BJ (cell line): ENCODE results near the gene FOXP1. TPM values are rescaled to one million over a fixed set of nuclear protein-coding genes. Genes with fewer than 3 reads are reported as not detected.

Experiments
- CTCF ChIA-PET: fragments of 350-600 bp; formaldehyde crosslinking; extraction: SDS; loops from one replicate; lab custom pipeline; 2021; ENCODE audit warnings: antibody characterized with exemption, inconsistent platforms; lab: Yijun Ruan, JAX
- POLR2A ChIA-PET: fragments of 300-600 bp; sonication (Branson Sonifier 250); formaldehyde crosslinking; extraction: SDS; loops from one replicate; lab custom pipeline; 2021; ENCODE audit warnings: antibody characterized with exemption; lab: Charles Lee
- DNase-seq: peaks from one replicate; pipeline ENCODE4 v3.0.0-alpha.2; 2011; ENCODE audit warnings: low read depth
- H3K27me3 ChIP-seq: 2 replicates; pipeline ENCODE4 v1.6.0; 2011; ENCODE audit warnings: low read length; ENCODE audit not compliant: control insufficient read depth, insufficient read depth
- H3K36me3 ChIP-seq: 2 replicates; pipeline ENCODE4 v1.5.1; 2011; ENCODE audit warnings: low read length; ENCODE audit not compliant: control insufficient read depth, insufficient read depth
- H3K4me3 ChIP-seq: 2 replicates; pipeline ENCODE4 v1.5.1; 2011; ENCODE audit warnings: low read depth, mild to moderate bottlenecking, control low read depth, low read length
- CTCF ChIP-seq: IDR thresholded peaks from 2 replicates; pipeline ENCODE4 v1.5.1; 2011; ENCODE audit warnings: low read depth, mild to moderate bottlenecking, control low read depth, inconsistent platforms, low read length, moderate library complexity; ENCODE audit not compliant: insufficient read depth
- polyA plus RNA-seq: library from polyadenylated mRNA; depleted of rRNA; stranded (reverse); fragments of >200 nt; gene quantifications from 2 replicates; pipeline ENCODE4 v1.2.3, GENCODE V29; 2011

The FOXP1 gene
- polyA plus RNA-seq, 1 experiment: 37.0 TPM

GRCh38 chr3:71579326-71579934 lies 4.1 kb downstream of the FOXP1 start:
- no peak overlapping the region; the same call in 1 of the 2 replicates for H3K4me3 ChIP-seq
- no peak for TF ChIP-seq CTCF
- no peaks in the 10 kb centered on the region for H3K36me3 ChIP-seq
- no peak for DNase-seq
- ChIA-PET CTCF (interaction anchor here (0.6 kb wide), 1 partner anchor 235 kb away, joined by 4 read pairs; no protein-coding TSS in a partner anchor), POLR2A (interaction anchor here (0.6 kb wide), 1 partner anchor 591 kb away, joined by 3 read pairs; no protein-coding TSS in a partner anchor)
- H3K27me3 ChIP-seq: no peaks in the 10 kb centered on the region

GRCh38 chr3:71578054-71578751 lies 5.3 kb downstream of the FOXP1 start:
- no peak for TF ChIP-seq CTCF
- no peak for DNase-seq
- Histone ChIP-seq H3K36me3 (no peaks in the 10 kb centered on the region), H3K4me3 (no peak overlapping the region), H3K27me3 (no peaks in the 10 kb centered on the region)
- CTCF ChIA-PET: interaction anchor here (0.6 kb wide), 1 partner anchor 78 kb away, joined by 3 read pairs; no protein-coding TSS in a partner anchor
- POLR2A ChIA-PET: interaction anchor here (0.6 kb wide), 1 partner anchor 182 kb away, joined by 3 read pairs; no protein-coding TSS in a partner anchor

- ChIA-PET CTCF (no interaction called here), POLR2A (no interaction called here)
- no peak overlapping the region for H3K4me3 ChIP-seq
- H3K36me3 ChIP-seq: no peaks in the 10 kb centered on the region
- no peak for TF ChIP-seq CTCF
- H3K27me3 ChIP-seq: no peaks in the 10 kb centered on the region
- no peak for DNase-seq
Observed at GRCh38 chr3:71577011-71577410, 6.5 kb downstream of the FOXP1 start.

- DNase-seq: no peak
- Histone ChIP-seq H3K36me3 (no peaks in the 10 kb centered on the region), H3K4me3 (no peak overlapping the region), H3K27me3 (no peaks in the 10 kb centered on the region)
- no peak for TF ChIP-seq CTCF
- ChIA-PET POLR2A (no interaction called here), CTCF (interaction anchor here (1.1 kb wide), 1 partner anchor 90 kb away, joined by 4 read pairs; no protein-coding TSS in a partner anchor)
Observed at GRCh38 chr3:71575433-71575832, 8.1 kb downstream of the FOXP1 start.

- Histone ChIP-seq H3K27me3 (no peaks in the 10 kb centered on the region), H3K4me3 (no peak overlapping the region), H3K36me3 (no peaks in the 10 kb centered on the region)
- POLR2A ChIA-PET: no interaction called here
- CTCF ChIA-PET: no interaction called here
- no peak for DNase-seq
- no peak for TF ChIP-seq CTCF
Observed at GRCh38 chr3:71573181-71573580, 10.3 kb downstream of the FOXP1 start.
